Measurements from ENCODE around the gene HES5.

DNA sequence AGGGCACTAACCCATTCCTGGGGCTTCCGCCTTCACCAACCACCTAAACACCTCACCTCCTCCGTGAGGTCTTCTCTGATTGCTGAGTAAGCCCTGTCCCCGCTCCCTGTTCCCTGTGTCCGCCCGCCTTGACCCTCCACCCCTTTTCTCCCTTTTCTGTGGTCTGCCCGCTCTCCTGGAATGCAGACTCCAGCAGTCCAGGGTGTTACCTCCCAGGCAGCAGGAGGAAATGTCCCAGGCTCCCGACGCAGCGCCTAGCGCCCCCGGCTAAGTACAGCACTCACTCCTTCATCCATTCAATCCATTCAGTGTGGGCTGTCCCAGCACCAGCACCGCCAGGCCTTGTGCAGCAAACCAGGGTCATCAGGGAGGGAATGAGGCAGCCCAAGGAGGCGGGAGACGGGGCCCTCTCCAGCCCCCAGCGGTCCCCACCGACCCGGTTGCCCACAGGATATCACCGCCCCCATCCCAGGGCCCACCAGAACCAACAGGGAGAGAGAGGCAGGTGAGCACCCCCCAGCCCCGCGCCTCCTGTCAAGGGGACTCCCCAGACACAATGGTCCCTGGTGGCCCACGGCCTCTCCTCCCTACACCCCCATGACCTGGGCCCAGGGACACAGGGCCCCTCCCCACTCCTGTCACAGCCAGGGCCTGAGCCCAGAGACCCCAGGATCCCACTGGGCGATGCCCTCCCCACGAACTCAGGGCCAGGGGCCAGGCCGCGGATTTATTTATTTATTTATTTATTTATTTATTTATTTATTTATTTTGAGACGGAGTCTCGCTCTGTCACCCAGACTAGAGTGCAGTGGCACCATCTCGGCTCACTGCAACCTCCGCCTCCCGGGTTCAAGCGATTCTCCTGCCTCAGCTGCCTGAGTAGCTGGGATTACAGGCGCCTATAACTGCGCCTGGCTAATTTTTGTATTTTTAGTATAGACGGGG lies 36.3 kb upstream of the HES5 start:
- TF ChIP-seq, protein P1, sequence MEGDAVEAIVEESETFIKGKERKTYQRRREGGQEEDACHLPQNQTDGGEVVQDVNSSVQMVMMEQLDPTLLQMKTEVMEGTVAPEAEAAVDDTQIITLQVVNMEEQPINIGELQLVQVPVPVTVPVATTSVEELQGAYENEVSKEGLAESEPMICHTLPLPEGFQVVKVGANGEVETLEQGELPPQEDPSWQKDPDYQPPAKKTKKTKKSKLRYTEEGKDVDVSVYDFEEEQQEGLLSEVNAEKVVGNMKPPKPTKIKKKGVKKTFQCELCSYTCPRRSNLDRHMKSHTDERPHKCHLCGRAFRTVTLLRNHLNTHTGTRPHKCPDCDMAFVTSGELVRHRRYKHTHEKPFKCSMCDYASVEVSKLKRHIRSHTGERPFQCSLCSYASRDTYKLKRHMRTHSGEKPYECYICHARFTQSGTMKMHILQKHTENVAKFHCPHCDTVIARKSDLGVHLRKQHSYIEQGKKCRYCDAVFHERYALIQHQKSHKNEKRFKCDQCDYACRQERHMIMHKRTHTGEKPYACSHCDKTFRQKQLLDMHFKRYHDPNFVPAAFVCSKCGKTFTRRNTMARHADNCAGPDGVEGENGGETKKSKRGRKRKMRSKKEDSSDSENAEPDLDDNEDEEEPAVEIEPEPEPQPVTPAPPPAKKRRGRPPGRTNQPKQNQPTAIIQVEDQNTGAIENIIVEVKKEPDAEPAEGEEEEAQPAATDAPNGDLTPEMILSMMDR (IDR thresholded peaks at IDR 0.05; ENCODE audit: low read depth, low read length, poor library complexity, severe bottlenecking), result no peak
- TF ChIP-seq EZH2phosphoT487 (IDR thresholded peaks at IDR 0.05; ENCODE audit: borderline replicate concordance, low read length), result no peak
